NOMO-1 treated with dmso at 0.1 percent for 144 hours (cell line): Measurements from ENCODE around the gene RENBP.

Experiments used
- DNase-seq: peaks from one replicate; lab custom pipeline; 2025; ENCODE audit not compliant: unreplicated experiment; lab: John Stamatoyannopoulos, UW

The RENBP gene

GRCh38 chrX:153921070-153921469 lies 23.4 kb downstream of the RENBP start:
- no peak for DNase-seq

GRCh38 chrX:153920546-153920945 lies 23.9 kb downstream of the RENBP start:
- DNase-seq = no peak

DNA sequence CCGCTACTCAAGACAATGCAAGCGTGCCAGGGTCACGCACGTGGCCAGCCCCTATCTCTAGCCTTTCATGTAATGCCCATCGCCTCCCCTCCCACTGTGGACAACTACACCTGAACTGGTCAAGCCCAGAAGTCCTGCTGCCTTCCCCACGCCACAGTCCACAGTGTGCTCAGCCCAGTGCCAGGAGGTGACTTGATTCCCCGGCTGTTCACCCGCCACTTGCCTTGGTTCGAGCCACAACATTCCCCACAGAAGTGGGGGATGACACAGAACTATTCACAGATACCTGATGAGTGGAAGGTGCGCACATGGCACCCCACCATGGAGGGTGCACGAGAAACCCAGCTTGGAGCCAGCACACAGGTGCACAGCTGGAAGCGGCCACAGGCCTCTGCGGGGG lies 25.2 kb downstream of the RENBP start:
- DNase-seq = no peak

DNA sequence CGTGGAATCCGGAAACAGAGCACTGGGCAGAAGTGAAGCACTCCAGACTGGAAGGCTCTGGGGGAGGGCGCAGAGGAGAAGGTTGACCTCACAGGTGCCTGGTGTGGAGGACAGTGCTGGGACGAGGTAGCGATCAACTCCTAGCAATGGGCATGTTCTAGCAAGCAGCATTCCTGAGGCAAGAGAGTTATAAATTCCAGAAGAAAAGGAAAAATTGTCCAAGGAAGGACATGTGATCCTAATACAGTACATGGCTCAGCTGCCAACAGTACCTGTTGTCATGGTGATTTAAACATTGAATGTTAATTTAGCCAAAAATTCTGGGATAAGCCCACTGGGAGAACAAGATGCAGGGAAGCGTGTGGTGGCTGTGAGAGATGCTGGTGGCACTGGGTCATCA lies 26.6 kb downstream of the RENBP start:
- DNase-seq = no peak

DNA sequence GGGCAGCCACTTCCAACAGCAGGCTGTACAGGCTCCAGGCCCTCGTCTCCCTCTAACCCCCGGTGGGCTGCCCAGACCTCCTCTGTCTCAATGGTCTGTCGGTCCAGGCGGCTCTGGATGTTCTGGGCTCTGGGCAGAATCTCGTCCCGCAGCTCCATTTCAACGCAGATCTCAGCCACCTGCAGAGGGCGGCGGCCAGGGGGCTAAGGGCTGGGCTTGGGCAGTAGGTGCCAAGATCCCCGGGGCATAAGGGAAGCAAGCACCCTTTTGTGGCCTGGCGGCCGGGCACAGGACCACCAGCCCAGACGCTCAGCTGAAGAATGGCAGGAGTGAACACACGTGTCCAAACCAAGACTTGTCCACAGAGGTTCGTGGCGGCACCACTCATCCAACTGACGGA lies 30.7 kb downstream of the RENBP start:
- DNase-seq = no peak

DNA sequence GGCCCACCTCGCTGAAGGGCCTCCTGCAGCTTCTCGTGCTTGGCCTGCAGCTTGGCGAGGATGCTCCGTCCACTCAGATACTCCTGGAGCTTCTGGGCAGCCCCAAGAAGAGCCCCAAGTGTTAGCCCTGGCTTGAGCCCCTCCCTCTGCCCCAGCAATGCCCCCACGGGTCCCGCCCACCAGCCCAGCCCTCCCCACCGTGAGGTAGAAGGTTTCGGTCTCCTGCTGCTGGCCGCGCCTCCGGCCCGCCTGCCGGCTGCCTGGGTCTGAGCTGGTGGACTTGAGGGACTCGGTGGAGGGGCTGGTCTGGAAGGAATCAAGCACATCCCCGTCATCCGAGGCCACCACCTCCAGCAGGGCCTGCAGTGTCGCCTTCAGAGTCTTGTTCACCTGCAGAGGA lies 31.2 kb downstream of the RENBP start:
- no peak for DNase-seq

GRCh38 chrX:153911798-153912197 lies 32.6 kb downstream of the RENBP start:
- DNase-seq = no peak

DNA sequence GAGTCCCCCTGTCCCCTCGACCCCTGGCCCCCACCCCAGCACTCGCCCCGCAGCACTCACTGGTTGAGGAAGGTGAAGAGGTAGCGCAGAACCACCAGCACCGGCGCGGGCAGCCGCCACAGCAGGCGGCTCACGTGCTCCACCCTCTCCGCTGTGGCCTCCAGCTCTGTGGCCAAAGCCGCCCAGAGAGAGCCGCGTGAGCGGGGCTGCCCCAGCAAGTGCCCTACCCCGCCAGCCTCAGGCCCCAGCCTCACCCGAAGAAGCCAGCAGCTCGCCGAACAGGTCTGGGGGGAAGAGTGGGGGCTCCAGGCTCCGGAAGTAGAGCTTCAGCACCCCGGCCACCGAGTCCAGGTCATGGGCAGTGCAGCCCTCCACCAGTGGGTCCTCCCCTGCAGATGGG lies 34.0 kb downstream of the RENBP start:
- DNase-seq = no peak

- no peak for DNase-seq
Observed at GRCh38 chrX:153909980-153910360, 34.5 kb downstream of the RENBP start.

GRCh38 chrX:153909024-153909979 lies 35.1 kb downstream of the RENBP start:
- no peak for DNase-seq

DNA sequence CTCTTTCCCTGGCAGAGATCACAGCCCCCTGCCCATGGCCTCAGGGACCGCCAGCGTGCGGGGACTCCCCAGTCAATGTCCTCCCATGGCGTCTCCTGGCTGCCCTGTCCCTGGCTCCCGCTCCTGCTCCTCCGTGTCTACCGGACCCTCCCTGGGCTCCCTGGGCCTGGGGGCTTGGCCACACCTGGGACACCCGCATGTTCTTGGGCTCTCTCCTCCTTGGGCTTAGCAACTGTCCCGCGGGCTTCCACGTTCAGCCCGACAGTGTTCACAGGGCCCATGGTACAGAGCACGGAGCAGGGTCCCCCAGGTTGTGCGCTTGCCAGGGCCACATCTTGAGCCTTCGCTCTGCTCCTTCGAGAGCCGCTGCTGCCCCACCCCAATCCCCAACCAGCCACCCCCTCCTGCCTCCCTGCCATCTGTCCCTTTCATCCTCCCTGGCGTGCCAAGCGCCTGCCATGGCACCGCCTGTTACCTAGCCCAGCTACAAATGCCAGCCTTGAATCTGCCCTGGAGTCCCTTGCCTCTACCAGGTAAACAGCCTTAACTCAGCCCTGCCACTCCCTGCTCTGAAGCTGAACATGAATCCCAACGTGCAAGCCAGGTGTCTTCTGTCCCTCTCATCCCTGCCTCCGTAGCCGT lies 36.1 kb downstream of the RENBP start:
- DNase-seq = no peak

DNA sequence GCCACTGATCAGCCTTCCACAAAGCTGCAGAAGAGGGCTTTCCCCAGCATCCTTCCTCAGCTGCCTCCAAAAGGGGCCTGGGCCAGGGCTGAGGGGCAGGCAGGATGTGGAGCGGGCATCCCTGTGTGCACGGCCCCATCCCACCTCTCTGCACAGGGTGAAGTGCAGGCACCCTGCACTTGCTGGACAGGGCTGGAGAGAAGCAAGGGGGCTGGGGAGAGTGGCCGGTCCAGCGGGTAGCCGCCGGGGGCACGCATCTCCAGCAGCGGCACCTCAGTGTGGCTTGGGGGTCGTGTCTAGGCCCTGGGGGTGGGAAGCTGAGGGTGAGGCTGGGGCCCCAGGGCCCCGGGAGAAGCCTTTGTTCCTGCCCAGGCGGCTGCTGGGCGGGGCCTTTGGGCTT lies 37.0 kb downstream of the RENBP start:
- DNase-seq = no peak

- no peak for DNase-seq
Observed at GRCh38 chrX:153906126-153906917, 38.1 kb downstream of the RENBP start.

GRCh38 chrX:153905481-153906095 lies 38.9 kb downstream of the RENBP start:
- DNase-seq = no peak

DNA sequence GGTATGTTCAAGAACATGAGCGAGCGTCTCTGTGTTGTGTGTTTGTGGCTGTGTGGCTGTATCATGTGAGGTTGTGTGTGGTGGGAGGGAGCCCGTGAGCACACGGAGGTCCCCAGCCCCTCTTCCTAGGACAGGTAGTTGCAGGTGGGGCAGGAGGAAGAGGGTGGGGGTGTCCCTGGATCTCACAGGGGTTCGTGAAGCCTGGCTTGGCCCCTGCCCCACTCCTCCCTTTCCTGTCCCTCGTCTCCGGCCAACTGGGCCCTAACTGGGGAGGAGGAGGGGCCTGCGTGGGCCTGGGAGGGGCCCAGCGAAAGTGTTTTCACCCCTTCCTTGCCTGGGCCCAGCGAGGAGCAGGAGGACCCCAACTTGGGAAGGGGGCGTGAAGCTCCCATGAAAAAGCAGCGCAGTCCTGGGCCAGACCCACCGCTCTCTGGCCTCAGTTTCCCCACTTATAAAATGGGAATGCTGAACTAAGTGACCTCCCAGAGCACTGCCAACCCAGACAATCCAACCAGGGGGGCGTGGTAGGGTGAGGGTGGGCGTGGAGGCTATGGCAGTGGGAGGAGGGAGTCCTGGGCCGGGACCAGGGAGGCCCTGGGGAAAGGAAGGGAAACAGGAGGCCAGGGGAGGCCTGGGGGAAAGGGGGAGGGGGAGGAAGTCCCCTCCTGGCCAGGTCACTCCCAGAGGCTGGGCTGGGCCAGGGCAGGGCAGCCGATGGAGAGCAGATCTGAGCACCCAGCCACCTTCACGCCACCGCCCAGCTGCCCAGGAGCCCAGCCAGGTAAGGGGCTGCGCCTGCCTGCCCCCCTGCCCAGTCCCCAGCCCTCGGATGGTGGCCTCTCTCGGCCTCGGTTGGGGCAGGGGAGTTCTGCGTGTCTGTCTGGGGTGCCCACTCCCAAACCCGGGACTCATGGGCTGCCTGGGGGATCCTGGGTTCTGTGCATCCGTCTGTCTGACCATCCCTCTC lies 40.2 kb downstream of the RENBP start, which contains the start of gene AVPR2:
AVPR2 (plus strand) TSS at position 683 of the 967 bp plus-strand sequence. CDS start 473 bp downstream, outside the sequence.
- no peak for DNase-seq

GRCh38 chrX:153903238-153903980 lies 41.0 kb downstream of the RENBP start:
- DNase-seq = no peak

DNA sequence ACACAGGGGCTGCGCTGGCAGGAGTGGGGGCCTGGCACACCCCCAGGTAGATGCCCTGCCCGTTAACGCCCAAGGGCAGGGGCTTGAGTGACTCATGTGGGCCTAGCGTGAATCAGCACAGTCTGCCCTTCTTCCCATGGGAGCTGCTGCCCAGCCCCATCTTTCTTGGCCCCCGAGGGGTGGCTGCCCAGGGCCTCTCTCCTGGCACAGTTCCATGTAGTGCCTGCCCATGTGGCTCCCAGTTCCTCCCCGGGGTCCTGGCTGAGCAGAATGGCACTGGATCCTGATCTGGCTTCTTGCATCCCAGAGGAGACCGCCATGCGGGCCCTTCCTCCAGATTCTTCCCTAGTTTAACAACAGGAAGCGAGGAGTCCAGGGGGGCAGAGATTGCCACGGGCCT lies 42.1 kb downstream of the RENBP start:
- DNase-seq = no peak

DNA sequence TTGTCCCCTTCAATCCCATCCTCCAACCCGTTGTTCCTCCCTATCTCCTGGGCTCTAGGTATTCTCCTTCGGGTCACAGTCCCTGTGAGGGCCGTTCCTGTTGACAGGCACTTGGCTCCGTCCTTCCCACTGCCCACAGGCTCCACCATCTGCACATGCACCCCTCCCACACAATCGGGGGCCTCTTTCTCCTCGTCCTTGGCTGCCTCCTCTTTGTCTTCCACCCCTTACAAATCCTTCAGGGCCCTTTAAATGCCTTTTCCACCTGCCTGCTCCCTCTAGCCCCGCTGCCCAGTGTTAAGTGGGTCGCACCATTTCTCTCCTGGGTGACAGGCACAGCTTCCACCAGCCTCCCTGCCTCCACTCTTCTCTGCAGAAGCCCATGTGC lies 42.7 kb downstream of the RENBP start:
- DNase-seq = no peak
